Muscle layer of colon (tissue), 2 donors: ENCODE data around the gene SPDYE1.
"Not testable (repeated sequence)": the region's sequence is repeated elsewhere in the genome, so short reads cannot be mapped to it uniquely, and the experiment has no call there.

Experiments used
- H3K27ac ChIP-seq: one replicate; pipeline ENCODE4 v1.7.0; 2013; ENCODE audit warnings: low read depth, mild to moderate bottlenecking, low read length, moderate library complexity
- H3K27me3 ChIP-seq, 2 donors: one replicate each; pipeline ENCODE4 v1.7.0; 2013; ENCODE audit warnings: low read length in 2 of 2, mild to moderate bottlenecking in 2 of 2; ENCODE audit not compliant: insufficient read depth in 2 of 2, control insufficient read depth in 1 of 2
- H3K36me3 ChIP-seq: one replicate; pipeline ENCODE4 v1.7.0; 2013; ENCODE audit warnings: mild to moderate bottlenecking, low read length; ENCODE audit not compliant: insufficient read depth
- H3K4me1 ChIP-seq: one replicate; pipeline ENCODE4 v1.7.0; 2013; ENCODE audit warnings: mild to moderate bottlenecking, low read length; ENCODE audit not compliant: insufficient read depth
- H3K4me3 ChIP-seq, 2 donors: one replicate each; pipeline ENCODE4 v1.7.0; 2013; ENCODE audit warnings: low read length in 2 of 2, low read depth in 1 of 2, mild to moderate bottlenecking in 1 of 2, moderate library complexity in 1 of 2
- H3K9ac ChIP-seq: one replicate; pipeline ENCODE4 v1.7.0; 2013; ENCODE audit warnings: low read length
- H3K9me3 ChIP-seq: one replicate; pipeline ENCODE4 v1.7.0; 2013; ENCODE audit warnings: mild to moderate bottlenecking, low read length
- donor health status: abdominal sarcoma.
- donor health status: Adenocarcinoma of cecum.

SPDYE1 gene

GRCh38 chr7:43997532-43997931 lies at the start of gene SPDYE1:
TSS of gene SPDYE1 (plus strand) at chr7:43997897. CDS start at chr7:43999950, 2,053 bp downstream.
- not testable (repeated sequence) for H3K4me3 ChIP-seq, H3K4me1 ChIP-seq, H3K27ac ChIP-seq, H3K9ac ChIP-seq, H3K9me3 ChIP-seq, H3K27me3 ChIP-seq, H3K36me3 ChIP-seq

GRCh38 chr7:43952028-43952427 lies 45.7 kb upstream of the SPDYE1 start:
- H3K4me3 ChIP-seq = no peak overlapping the region
- H3K36me3 ChIP-seq = peaks cover 57% of the 10 kb centered on the region
- no peaks in the 10 kb centered on the region for H3K9me3 ChIP-seq
- H3K4me1 ChIP-seq = no peaks in the 10 kb centered on the region
- no peak overlapping the region for H3K9ac ChIP-seq
- no peak overlapping the region for H3K27ac ChIP-seq
- H3K27me3 ChIP-seq = no peaks in the 10 kb centered on the region

- Histone ChIP-seq H3K36me3 (peaks cover 57% of the 10 kb centered on the region), H3K27ac (no peak overlapping the region), H3K9me3 (no peaks in the 10 kb centered on the region), H3K4me3 (no peak overlapping the region), H3K4me1 (no peaks in the 10 kb centered on the region), H3K27me3 (no peaks in the 10 kb centered on the region), H3K9ac (no peak overlapping the region)
Observed at GRCh38 chr7:43953071-43953470, 44.6 kb upstream of the SPDYE1 start.

- Histone ChIP-seq H3K9me3 (no peaks in the 10 kb centered on the region), H3K4me3 (no peak overlapping the region), H3K27ac (no peak overlapping the region), H3K4me1 (no peaks in the 10 kb centered on the region), H3K27me3 (no peaks in the 10 kb centered on the region), H3K9ac (no peak overlapping the region), H3K36me3 (peaks cover 46% of the 10 kb centered on the region)
Observed at GRCh38 chr7:43954524-43955228, 43.0 kb upstream of the SPDYE1 start.

- Histone ChIP-seq H3K4me3 (no peak overlapping the region), H3K9ac (no peak overlapping the region), H3K9me3 (no peaks in the 10 kb centered on the region), H3K4me1 (no peaks in the 10 kb centered on the region), H3K36me3 (peaks cover 35% of the 10 kb centered on the region), H3K27me3 (no peaks in the 10 kb centered on the region), H3K27ac (no peak overlapping the region)
Observed at GRCh38 chr7:43956027-43956426, 41.7 kb upstream of the SPDYE1 start.

GRCh38 chr7:43960933-43961332 lies 36.8 kb upstream of the SPDYE1 start:
- H3K27ac ChIP-seq = no peak overlapping the region
- no peaks in the 10 kb centered on the region for H3K4me1 ChIP-seq
- no peaks in the 10 kb centered on the region for H3K27me3 ChIP-seq
- peaks cover 3% of the 10 kb centered on the region for H3K36me3 ChIP-seq
- no peak overlapping the region for H3K4me3 ChIP-seq
- H3K9ac ChIP-seq = no peak overlapping the region
- H3K9me3 ChIP-seq = no peaks in the 10 kb centered on the region

- H3K4me3 ChIP-seq, H3K9ac ChIP-seq, H3K4me1 ChIP-seq, H3K27ac ChIP-seq, H3K36me3 ChIP-seq, H3K9me3 ChIP-seq, H3K27me3 ChIP-seq: not testable (repeated sequence)
Observed at GRCh38 chr7:43966392-43966791, 31.3 kb upstream of the SPDYE1 start.

- not testable (repeated sequence) for H3K27ac ChIP-seq, H3K9me3 ChIP-seq, H3K4me1 ChIP-seq, H3K4me3 ChIP-seq, H3K36me3 ChIP-seq, H3K27me3 ChIP-seq, H3K9ac ChIP-seq
Observed at GRCh38 chr7:43968172-43969040, 29.3 kb upstream of the SPDYE1 start.

- H3K4me3 ChIP-seq, H3K27ac ChIP-seq, H3K4me1 ChIP-seq, H3K36me3 ChIP-seq, H3K9ac ChIP-seq, H3K27me3 ChIP-seq, H3K9me3 ChIP-seq: not testable (repeated sequence)
Observed at GRCh38 chr7:43969586-43969985, 28.1 kb upstream of the SPDYE1 start.

- H3K4me3 ChIP-seq, H3K9ac ChIP-seq, H3K36me3 ChIP-seq, H3K4me1 ChIP-seq, H3K27me3 ChIP-seq, H3K9me3 ChIP-seq, H3K27ac ChIP-seq: not testable (repeated sequence)
Observed at GRCh38 chr7:43970698-43971097, 27.0 kb upstream of the SPDYE1 start.

- H3K9ac ChIP-seq, H3K4me3 ChIP-seq: not testable (repeated sequence)
Observed at GRCh38 chr7:43974033-43974573, 23.6 kb upstream of the SPDYE1 start.

More at GRCh38 chr7:43974033-43974573, 23.6 kb upstream of the SPDYE1 start:
- H3K27ac ChIP-seq, H3K36me3 ChIP-seq, H3K9me3 ChIP-seq, H3K27me3 ChIP-seq, H3K4me1 ChIP-seq: not testable (repeated sequence)
